Stimulated activated CD8-positive, alpha-beta memory T cell treated with anti-CD3 and anti-CD28 coated beads, Interleukin-12 subunit alpha, Interleukin-12 subunit beta, amount 100 ng/mL, for 1 hour (primary cell): ENCODE data around the gene ZNF280A.
"Not testable (repeated sequence)": the region's sequence is repeated elsewhere in the genome, so short reads cannot be mapped to it uniquely, and the experiment has no call there.

Experiments
- DNase-seq: peaks from one replicate; pipeline ENCODE4 v3.0.0-alpha.2; 2020; ENCODE audit warnings: low read depth

ZNF280A gene

GRCh38 chr22:22545084-22545483, 25.0 kb upstream of the ZNF280A start:
- no peak for DNase-seq

GRCh38 chr22:22538226-22538989, 18.3 kb upstream of the ZNF280A start:
- no peak for DNase-seq

GRCh38 chr22:22536916-22537315, 16.8 kb upstream of the ZNF280A start:
- DNase-seq = no peak

GRCh38 chr22:22536515-22536914, 16.4 kb upstream of the ZNF280A start:
- DNase-seq = no peak

GRCh38 chr22:22535662-22536061, 15.6 kb upstream of the ZNF280A start:
- DNase-seq = no peak

- no peak for DNase-seq
These were observed 14.7 kb upstream of the ZNF280A start for GRCh38 chr22:22534604-22535415.

GRCh38 chr22:22533863-22534262, 13.8 kb upstream of the ZNF280A start:
- DNase-seq = no peak

- no peak for DNase-seq
These were observed 13.3 kb upstream of the ZNF280A start for GRCh38 chr22:22533417-22533816.

- not testable (repeated sequence) for DNase-seq
These were observed 12.5 kb upstream of the ZNF280A start for GRCh38 chr22:22532547-22533071.

- no peak for DNase-seq
These were observed 11.9 kb upstream of the ZNF280A start for GRCh38 chr22:22531770-22532546.

GRCh38 chr22:22528780-22529179, 8.7 kb upstream of the ZNF280A start:
- DNase-seq = no peak

GRCh38 chr22:22527312-22527711, 7.2 kb upstream of the ZNF280A start:
- no peak for DNase-seq

GRCh38 chr22:22526125-22526912, 6.2 kb upstream of the ZNF280A start:
- DNase-seq = no peak

GRCh38 chr22:22523494-22523893, 3.4 kb upstream of the ZNF280A start:
- DNase-seq = no peak

- DNase-seq = no peak
These were observed 1.6 kb upstream of the ZNF280A start for GRCh38 chr22:22521631-22522030.

GRCh38 chr22:22520667-22521602, 865 bp upstream of the ZNF280A start:
- DNase-seq = no peak

GRCh38 chr22:22519591-22519990, 479 bp downstream of the ZNF280A start:
- no peak for DNase-seq

- no peak for DNase-seq
These were observed 3.1 kb downstream of the ZNF280A start for GRCh38 chr22:22516992-22517391.

GRCh38 chr22:22515890-22516289, 4.2 kb downstream of the ZNF280A start:
- no peak for DNase-seq

- DNase-seq = not testable (repeated sequence)
These were observed 5.6 kb downstream of the ZNF280A start for GRCh38 chr22:22514431-22514830.
